Hindlimb muscle (tissue), 1 donor: ENCODE results near the gene PALD1. TPM values are rescaled to one million over a fixed set of nuclear protein-coding genes. Genes with fewer than 3 reads are reported as not detected.
"Not testable (repeated sequence)": the region's sequence is repeated elsewhere in the genome, so short reads cannot be mapped to it uniquely, and the experiment has no call there.

ENCODE experiments used
- DNase-seq: peaks from one replicate; pipeline ENCODE4 v3.0.0-alpha.2; 2013
- polyA plus RNA-seq: library from polyadenylated mRNA; unstranded; fragments of 120-200 nt; gene quantifications from one replicate; pipeline ENCODE4 v1.2.1, GENCODE V29; 2013; ENCODE audit not compliant: insufficient read length

Gene PALD1
- polyA plus RNA-seq, 1 donor, result 22.7 TPM

- DNase-seq, result no peak
Observed at GRCh38 chr10:70482982-70483760, 4.6 kb downstream of the PALD1 start.

DNA sequence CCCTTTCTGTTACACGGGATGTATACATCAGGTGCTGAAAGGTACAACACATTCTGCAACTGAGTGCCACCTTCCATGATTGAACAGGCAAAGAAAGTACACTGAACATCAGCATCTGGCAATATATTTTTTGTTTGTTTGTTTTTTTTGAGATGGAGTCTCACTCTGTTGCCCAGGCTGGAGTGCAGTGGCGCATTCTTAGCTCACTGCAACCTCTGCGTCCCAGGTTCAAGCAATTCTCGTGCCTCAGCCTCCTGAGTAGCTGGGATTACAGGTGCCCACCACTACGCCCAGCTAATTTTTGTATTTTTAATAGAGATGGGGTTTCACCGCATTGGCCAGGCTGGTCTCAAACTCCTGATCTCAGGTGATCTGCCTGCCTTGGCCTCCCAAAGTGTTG, 5.3 kb downstream of the PALD1 start:
- DNase-seq, result not testable (repeated sequence)

GRCh38 chr10:70487824-70488223, 9.3 kb downstream of the PALD1 start:
- no peak for DNase-seq

GRCh38 chr10:70490142-70490541, 11.6 kb downstream of the PALD1 start:
- no peak for DNase-seq

GRCh38 chr10:70491614-70492013, 13.0 kb downstream of the PALD1 start:
- no peak for DNase-seq

- DNase-seq, result no peak
Observed at GRCh38 chr10:70492786-70493659, 14.5 kb downstream of the PALD1 start.

DNA sequence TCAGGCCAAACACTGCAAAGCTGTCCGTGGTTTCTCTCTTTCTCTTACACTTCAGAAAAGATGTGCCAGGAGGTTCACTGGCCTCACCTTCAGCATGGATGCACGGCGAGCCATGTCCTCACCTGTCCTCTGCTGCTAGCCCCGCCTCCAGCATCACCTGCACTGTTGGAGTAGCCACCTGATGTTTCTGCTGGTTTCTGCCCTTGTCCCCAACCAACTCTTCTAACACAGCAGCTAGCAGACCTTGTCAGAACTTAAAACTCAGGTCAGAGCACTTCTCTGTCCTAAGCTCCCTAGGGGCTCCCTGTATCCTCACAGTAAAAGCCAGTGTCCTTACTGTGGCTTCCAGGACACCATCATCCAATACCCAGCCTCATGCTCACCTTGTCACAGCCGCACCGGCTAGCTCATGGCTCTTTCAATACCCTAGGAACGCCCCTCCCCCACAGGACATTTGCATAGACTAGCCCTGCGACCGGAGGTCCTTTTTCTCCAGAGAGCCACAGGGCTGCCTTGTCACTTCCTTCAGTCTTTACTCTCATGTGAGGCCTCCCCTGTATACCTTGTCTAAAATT, 15.2 kb downstream of the PALD1 start:
- no peak for DNase-seq

DNA sequence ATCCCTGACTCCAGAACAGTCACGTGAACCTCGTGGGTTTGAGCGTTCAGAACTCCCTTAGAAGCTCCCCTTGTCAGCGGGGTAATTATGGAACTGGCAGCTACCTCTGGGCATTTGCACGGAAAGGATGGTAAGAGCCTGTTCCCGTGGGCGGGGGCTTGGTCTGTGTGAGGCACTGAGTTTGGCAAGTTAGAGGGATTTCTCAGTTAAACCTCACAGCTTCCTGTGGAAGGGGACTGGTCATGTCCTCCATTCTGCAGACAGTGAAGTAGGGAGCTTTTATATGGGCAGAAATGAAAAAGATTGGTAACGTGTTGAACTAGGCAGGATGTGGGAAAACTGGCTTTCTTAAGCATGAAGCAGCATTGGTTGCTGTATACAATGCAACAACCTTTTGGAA, 16.0 kb downstream of the PALD1 start:
- no peak for DNase-seq

DNA sequence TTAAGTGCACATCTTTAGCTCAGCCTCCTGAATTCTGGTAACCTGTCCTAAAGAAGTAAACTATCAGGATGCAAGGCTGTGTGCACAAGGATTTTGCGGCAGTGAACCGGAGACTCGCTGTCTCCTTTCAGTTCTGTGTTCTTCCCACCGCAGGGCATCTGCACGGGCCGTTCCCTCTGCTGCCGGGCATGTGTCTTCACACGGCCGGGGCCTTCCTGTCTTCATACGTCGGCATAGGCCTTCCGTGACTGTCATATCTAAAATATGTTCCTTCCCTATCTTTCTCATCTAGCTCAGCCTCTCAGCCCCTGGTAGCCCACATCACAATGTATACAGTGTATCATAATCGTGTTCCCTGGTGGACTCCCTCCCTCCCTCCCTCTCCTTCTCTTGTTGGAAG, 16.4 kb downstream of the PALD1 start:
- DNase-seq, result no peak

- no peak for DNase-seq
Observed at GRCh38 chr10:70495691-70496261, 17.2 kb downstream of the PALD1 start.

- no peak for DNase-seq
Observed at GRCh38 chr10:70496341-70497119, 18.0 kb downstream of the PALD1 start.

DNA sequence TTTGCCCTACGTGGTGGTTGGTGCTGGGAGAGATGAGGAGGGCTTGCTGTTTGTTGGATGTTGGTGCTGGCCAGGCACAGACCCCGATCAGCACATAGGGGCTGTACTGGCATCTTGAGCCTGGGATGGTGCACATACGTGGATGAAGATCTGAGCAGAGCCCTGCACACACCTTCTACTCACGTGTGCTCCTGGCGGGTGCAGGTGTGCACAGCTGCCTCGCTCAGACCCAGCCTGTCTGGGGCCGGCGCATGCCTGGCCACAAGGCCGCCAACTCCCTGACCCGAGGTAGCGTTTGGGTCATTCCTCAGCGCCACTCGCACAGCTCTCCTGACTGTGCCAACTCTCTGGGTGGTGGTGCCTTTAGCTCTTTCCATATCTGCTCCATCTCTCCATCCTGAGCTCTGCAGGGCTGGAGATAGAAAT, 18.6 kb downstream of the PALD1 start:
- no peak for DNase-seq

GRCh38 chr10:70498970-70499835, 20.6 kb downstream of the PALD1 start:
- DNase-seq, result no peak

DNA sequence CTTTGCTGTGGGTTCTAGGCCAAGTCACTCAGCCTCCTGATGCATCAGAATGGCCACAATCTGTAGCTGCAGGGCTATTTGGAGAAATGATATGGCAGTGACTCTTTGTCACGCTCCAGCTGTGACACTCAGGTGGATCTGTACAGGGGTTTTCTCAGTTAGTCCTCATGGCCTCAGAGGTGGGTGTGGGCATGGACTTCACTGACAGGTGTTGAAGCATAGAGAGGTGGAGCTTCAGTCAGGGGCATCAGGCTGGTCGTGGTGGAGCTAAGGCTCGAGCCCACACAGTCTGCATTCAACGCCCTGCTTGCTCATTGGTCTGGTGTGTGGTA, 21.2 kb downstream of the PALD1 start:
- DNase-seq, result no peak

DNA sequence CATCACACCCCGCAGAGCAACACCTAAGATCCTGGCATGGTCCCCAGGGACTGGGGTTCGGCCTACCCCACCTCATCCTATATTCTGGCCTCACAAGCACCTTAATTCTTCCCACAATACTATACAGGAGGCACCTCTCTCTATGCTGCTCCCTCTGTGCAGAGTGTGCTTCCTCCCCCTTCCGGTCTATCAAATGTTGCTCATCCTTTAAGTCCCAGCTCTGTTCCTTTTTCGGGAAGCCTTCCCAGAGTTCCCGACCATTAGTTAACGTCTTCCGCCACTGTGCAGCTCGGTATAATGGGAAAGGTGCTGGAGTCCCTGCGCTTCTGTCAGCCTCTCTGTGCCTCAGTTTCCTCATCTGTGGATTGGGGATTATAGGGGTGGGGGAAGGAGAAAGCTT, 21.8 kb downstream of the PALD1 start:
- DNase-seq, result no peak

DNA sequence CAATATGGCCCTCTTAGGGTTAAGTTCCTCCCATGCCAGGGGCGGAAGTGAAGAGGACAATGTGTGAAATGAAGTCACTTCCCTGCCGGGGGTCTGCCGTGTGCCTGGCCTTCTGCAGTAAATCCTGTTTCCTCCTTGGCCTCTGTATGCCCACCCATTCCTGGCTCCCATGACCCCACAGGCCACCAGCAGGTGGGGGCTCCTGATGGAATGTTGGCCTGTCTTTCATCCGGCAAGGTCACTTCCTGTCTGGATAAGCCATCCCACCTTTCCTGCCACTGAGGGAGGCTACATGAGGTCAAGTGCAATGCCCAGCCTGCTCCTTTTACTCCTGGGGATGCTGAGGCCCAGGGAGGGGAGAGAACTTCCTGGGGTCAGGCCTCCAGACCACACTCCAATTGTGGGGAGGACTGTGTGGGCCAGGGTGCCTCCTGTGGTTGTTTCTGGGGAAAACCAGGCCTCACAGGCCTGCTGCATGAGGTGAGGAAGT, 22.3 kb downstream of the PALD1 start:
- no peak for DNase-seq

GRCh38 chr10:70502406-70502805, 23.8 kb downstream of the PALD1 start:
- no peak for DNase-seq

- DNase-seq, result no peak
Observed at GRCh38 chr10:70503776-70504175, 25.2 kb downstream of the PALD1 start.

DNA sequence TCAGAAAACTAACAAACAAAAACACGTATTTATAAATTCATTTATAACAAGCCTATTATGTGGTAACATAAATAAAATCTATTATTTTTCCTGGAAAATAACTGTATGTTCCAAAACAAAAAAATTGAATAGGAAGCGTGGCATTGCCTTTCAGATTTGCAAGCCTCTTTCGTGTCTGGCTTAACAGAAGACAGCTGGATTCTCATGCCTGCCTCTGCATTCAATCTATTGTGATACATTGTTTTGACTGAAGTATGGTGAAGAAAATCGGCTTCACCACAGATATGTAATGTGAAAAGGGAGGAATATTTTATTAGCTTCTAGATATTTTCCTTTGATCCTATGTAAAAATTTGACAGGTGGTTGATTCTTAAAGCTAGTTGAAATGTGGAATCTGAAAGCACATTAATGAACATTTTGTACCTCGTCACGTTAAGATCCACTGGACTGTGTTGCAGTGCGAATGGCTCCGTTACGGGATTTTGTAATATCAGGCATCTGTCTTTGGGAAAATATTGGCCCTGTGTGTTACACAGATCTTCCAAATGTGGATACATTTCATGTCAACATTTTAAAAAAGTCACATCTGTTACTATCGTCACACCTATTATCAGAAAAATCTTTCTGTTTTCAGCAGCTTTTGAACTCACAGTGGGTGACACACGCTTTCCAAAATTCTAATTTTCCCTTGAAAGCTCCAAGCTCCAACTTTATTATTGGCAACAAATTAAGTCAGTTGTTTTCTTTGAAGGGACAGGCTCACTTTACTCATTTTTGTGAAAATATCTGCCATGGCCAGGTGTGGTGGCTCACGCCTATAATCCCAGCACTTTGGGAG, 26.2 kb downstream of the PALD1 start:
- DNase-seq, result no peak

DNA sequence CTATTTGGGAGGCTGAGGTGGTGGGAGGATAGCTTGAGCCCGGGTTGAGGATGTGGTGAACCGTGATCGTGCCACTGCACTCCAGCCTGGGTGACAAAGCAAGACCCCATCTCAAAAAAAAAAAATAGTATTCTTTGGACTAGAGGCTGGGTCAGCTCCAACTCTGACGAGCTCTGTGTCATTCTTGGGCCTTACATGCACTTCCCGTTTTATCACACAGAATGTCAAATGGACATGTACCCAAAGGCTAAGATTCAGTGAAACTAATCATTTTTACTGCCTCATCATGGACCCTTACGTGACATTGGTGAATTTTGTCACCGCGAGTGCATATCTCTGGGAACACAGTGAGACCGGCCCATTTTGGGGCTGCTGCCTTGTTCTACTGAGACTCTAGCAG, 27.3 kb downstream of the PALD1 start:
- DNase-seq, result no peak
